Measurements from ENCODE around the gene FCHSD2. TPM values are rescaled to one million over a fixed set of nuclear protein-coding genes. Genes with fewer than 3 reads are reported as not detected.

FCHSD2 gene
- total and polyA plus RNA-seq, 2 experiments from 2014 or later = 9.1 to 19.8 TPM

GRCh38 chr11:73017024-73017751 is 124.9 kb downstream of the FCHSD2 start:
- no peaks in the 10 kb centered on the region for H3K9me2 ChIP-seq (ENCODE audit: insufficient read depth)
- 95 to 99% methylated on average over 8 of the region's 8 CpGs for WGBS, 2 experiments (ENCODE audit: low coverage in 1 of 2, low lambda C conversion rate in 2 of 2, missing lambda C conversion rate in 2 of 2)
- H3K4me3 ChIP-seq = no peak overlapping the region
- peaks cover 13% of the 10 kb centered on the region; the same call in 1 of the 2 replicates for H3F3A ChIP-seq (ENCODE audit: insufficient read depth)
- TF ChIP-seq EZH2phosphoT487 (IDR thresholded peaks at IDR 0.05; ENCODE audit: insufficient read depth, low read depth) = no peak
- no peak for TF ChIP-seq EZH2 (IDR thresholded peaks at IDR 0.05; ENCODE audit: insufficient read depth, poor library complexity, severe bottlenecking)
- no peaks in the 10 kb centered on the region for H3K36me3 ChIP-seq (ENCODE audit: low read depth)
- no peaks in the 10 kb centered on the region for H3K27me3 ChIP-seq (replicated peaks; ENCODE audit: insufficient read depth)
- no peak overlapping the region for H3K27ac ChIP-seq
- DNase-seq = no peak
- H2AFZ ChIP-seq = no peak overlapping the region
- no peaks in the 10 kb centered on the region for H4K20me1 ChIP-seq (ENCODE audit: insufficient read depth)
- H3K4me2 ChIP-seq (ENCODE audit: unreplicated experiment) = no peak overlapping the region
- 0 out of 2 replicates have a peak, but pooled peaks cover 18% of the 10 kb centered on the region for H3K79me2 ChIP-seq (ENCODE audit: insufficient read depth)
- peaks cover 8% of the 10 kb centered on the region for H3K4me1 ChIP-seq (ENCODE audit: insufficient read depth)
- no peak overlapping the region for H3K9ac ChIP-seq
- in situ Hi-C loops (cut with MboI) = no loop called here
- H3K9me3 ChIP-seq (ENCODE audit: low read depth) = no peaks in the 10 kb centered on the region

GRCh38 chr11:73013021-73013420 is 129.1 kb downstream of the FCHSD2 start:
- no peaks in the 10 kb centered on the region for H3K9me2 ChIP-seq (ENCODE audit: insufficient read depth)
- no peaks in the 10 kb centered on the region for H3K9me3 ChIP-seq (ENCODE audit: low read depth)
- peaks cover 12% of the 10 kb centered on the region for H3K36me3 ChIP-seq (ENCODE audit: low read depth)
- H3K9ac ChIP-seq = no peak overlapping the region
- peaks cover 14% of the 10 kb centered on the region; the same call in 1 of the 2 replicates for H3F3A ChIP-seq (ENCODE audit: insufficient read depth)
- no peaks in the 10 kb centered on the region for H4K20me1 ChIP-seq (ENCODE audit: insufficient read depth)
- H2AFZ ChIP-seq = no peak overlapping the region
- H3K27ac ChIP-seq = no peak overlapping the region
- in situ Hi-C loops (cut with MboI) = no loop called here
- no peak for TF ChIP-seq EZH2phosphoT487 (IDR thresholded peaks at IDR 0.05; ENCODE audit: insufficient read depth, low read depth)
- TF ChIP-seq EZH2 (IDR thresholded peaks at IDR 0.05; ENCODE audit: insufficient read depth, poor library complexity, severe bottlenecking) = no peak
- no peaks in the 10 kb centered on the region for H3K27me3 ChIP-seq (replicated peaks; ENCODE audit: insufficient read depth)
- 94 to 97% methylated on average over 1 of the region's 1 CpG for WGBS, 2 experiments (ENCODE audit: low coverage in 1 of 2, low lambda C conversion rate in 2 of 2, missing lambda C conversion rate in 2 of 2)
- H3K79me2 ChIP-seq (ENCODE audit: insufficient read depth) = no peaks in the 10 kb centered on the region
- H3K4me3 ChIP-seq = no peak overlapping the region
- no peak overlapping the region for H3K4me2 ChIP-seq (ENCODE audit: unreplicated experiment)
- peaks cover 13% of the 10 kb centered on the region for H3K4me1 ChIP-seq (ENCODE audit: insufficient read depth)
- no peak for DNase-seq

GRCh38 chr11:73012121-73012863 is 129.8 kb downstream of the FCHSD2 start:
- Histone ChIP-seq H3K9ac (no peak overlapping the region), H3K36me3 (ENCODE audit: low read depth) (peaks cover 12% of the 10 kb centered on the region), H3K27me3 (replicated peaks; ENCODE audit: insufficient read depth) (no peaks in the 10 kb centered on the region), H2AFZ (no peak overlapping the region), H3K27ac (no peak overlapping the region), H3K9me3 (ENCODE audit: low read depth) (no peaks in the 10 kb centered on the region), H3K9me2 (ENCODE audit: insufficient read depth) (no peaks in the 10 kb centered on the region), H3F3A (ENCODE audit: insufficient read depth) (peaks cover 14% of the 10 kb centered on the region; the same call in 1 of the 2 replicates), H3K79me2 (ENCODE audit: insufficient read depth) (no peaks in the 10 kb centered on the region), H4K20me1 (ENCODE audit: insufficient read depth) (no peaks in the 10 kb centered on the region), H3K4me1 (ENCODE audit: insufficient read depth) (peaks cover 13% of the 10 kb centered on the region), H3K4me3 (no peak overlapping the region), H3K4me2 (ENCODE audit: unreplicated experiment) (peak overlapping the region; percentile 28)
- peak; percentile 60 for DNase-seq
- 69 to 72% methylated on average over 2 of the region's 2 CpGs for WGBS, 2 experiments (ENCODE audit: low coverage in 1 of 2, low lambda C conversion rate in 2 of 2, missing lambda C conversion rate in 2 of 2)
- no peak for TF ChIP-seq EZH2 (IDR thresholded peaks at IDR 0.05; ENCODE audit: insufficient read depth, poor library complexity, severe bottlenecking)
- no peak for TF ChIP-seq EZH2phosphoT487 (IDR thresholded peaks at IDR 0.05; ENCODE audit: insufficient read depth, low read depth)
- in situ Hi-C loops (cut with MboI) = no loop called here

GRCh38 chr11:73011126-73011817 is 130.8 kb downstream of the FCHSD2 start:
- Histone ChIP-seq H2AFZ (no peak overlapping the region), H3K4me3 (no peak overlapping the region), H3K36me3 (ENCODE audit: low read depth) (peaks cover 12% of the 10 kb centered on the region), H3K4me1 (ENCODE audit: insufficient read depth) (peaks cover 13% of the 10 kb centered on the region), H4K20me1 (ENCODE audit: insufficient read depth) (no peaks in the 10 kb centered on the region), H3F3A (ENCODE audit: insufficient read depth) (peaks cover 14% of the 10 kb centered on the region; the same call in 1 of the 2 replicates), H3K9me2 (ENCODE audit: insufficient read depth) (no peaks in the 10 kb centered on the region), H3K9ac (no peak overlapping the region), H3K9me3 (ENCODE audit: low read depth) (no peaks in the 10 kb centered on the region), H3K4me2 (ENCODE audit: unreplicated experiment) (no peak overlapping the region), H3K27me3 (replicated peaks; ENCODE audit: insufficient read depth) (no peaks in the 10 kb centered on the region), H3K79me2 (ENCODE audit: insufficient read depth) (no peaks in the 10 kb centered on the region), H3K27ac (no peak overlapping the region)
- DNase-seq = no peak
- TF ChIP-seq EZH2 (IDR thresholded peaks at IDR 0.05; ENCODE audit: insufficient read depth, poor library complexity, severe bottlenecking) = no peak
- no peak for TF ChIP-seq EZH2phosphoT487 (IDR thresholded peaks at IDR 0.05; ENCODE audit: insufficient read depth, low read depth)
- in situ Hi-C loops (cut with MboI) = no loop called here
- WGBS, 2 experiments (ENCODE audit: low coverage in 1 of 2, low lambda C conversion rate in 2 of 2, missing lambda C conversion rate in 2 of 2) = 92 to 100% methylated on average over 2 of the region's 2 CpGs

Data from GM23248 (cell line).